H9 (cell line): ENCODE measurements around the gene SS18L1. TPM values are rescaled to one million over a fixed set of nuclear protein-coding genes. Genes with fewer than 3 reads are reported as not detected.

ENCODE experiments used
- DNase-seq: peaks from one replicate; pipeline ENCODE4 v3.0.0-alpha.2; 2017
- H2AFZ ChIP-seq: one replicate; pipeline ENCODE4 v1.6.1; 2013; ENCODE audit warnings: mild to moderate bottlenecking, low read length, control low read depth, moderate library complexity
- H2AK5ac ChIP-seq: 2 replicates; pipeline ENCODE4 v1.6.1; 2013; ENCODE audit warnings: low read length, control low read depth, mixed read lengths; ENCODE audit not compliant: insufficient read length
- H2BK120ac ChIP-seq: one replicate; pipeline ENCODE4 v1.6.1; 2013; ENCODE audit warnings: low read depth, mild to moderate bottlenecking, low read length, control low read depth, inconsistent platforms; ENCODE audit not compliant: poor library complexity, severe bottlenecking
- H2BK12ac ChIP-seq: 2 replicates; pipeline ENCODE4 v1.6.1; 2013; ENCODE audit warnings: low read length, control low read depth, mixed read lengths, low read depth; ENCODE audit not compliant: insufficient read length
- H2BK15ac ChIP-seq: 2 replicates; pipeline ENCODE4 v1.6.1; 2013; ENCODE audit warnings: low read depth, low read length, control low read depth
- H2BK20ac ChIP-seq: one replicate; pipeline ENCODE4 v1.6.1; 2013; ENCODE audit warnings: low read depth, mild to moderate bottlenecking, low read length, control low read depth, inconsistent platforms; ENCODE audit not compliant: poor library complexity, severe bottlenecking
- H2BK5ac ChIP-seq: 2 replicates; pipeline ENCODE4 v1.6.1; 2013; ENCODE audit warnings: low read length, control low read depth, mixed read lengths; ENCODE audit not compliant: insufficient read length
- H3K14ac ChIP-seq: 2 replicates; pipeline ENCODE4 v1.6.1; 2013; ENCODE audit warnings: low read length, control low read depth; ENCODE audit not compliant: insufficient read depth
- H3K18ac ChIP-seq: 2 replicates; pipeline ENCODE4 v1.6.1; 2013; ENCODE audit warnings: low read depth, mild to moderate bottlenecking, mixed read lengths, low read length, control low read depth; ENCODE audit not compliant: insufficient read length
- H3K23ac ChIP-seq: 2 replicates; pipeline ENCODE4 v1.6.1; 2013; ENCODE audit warnings: low read length, control low read depth, mixed read lengths, low read depth; ENCODE audit not compliant: insufficient read length
- H3K23me2 ChIP-seq: 2 replicates; pipeline ENCODE4 v1.6.1; 2013; ENCODE audit warnings: low read depth, mild to moderate bottlenecking, mixed read lengths, low read length, control low read depth; ENCODE audit not compliant: insufficient read length, poor library complexity, severe bottlenecking
- H3K27ac ChIP-seq: 2 replicates; pipeline ENCODE4 v1.5.1; 2013; ENCODE audit warnings: low read length, control low read depth, mixed read lengths, low read depth; ENCODE audit not compliant: insufficient read length
- H3K27me3 ChIP-seq: 2 replicates; pipeline ENCODE4 v1.6.1; 2013; ENCODE audit warnings: low read length, control low read depth, inconsistent platforms; ENCODE audit not compliant: insufficient read depth
- H3K4ac ChIP-seq: 2 replicates; pipeline ENCODE4 v1.6.1; 2013; ENCODE audit warnings: low read depth, mild to moderate bottlenecking, control low read depth, inconsistent platforms, low read length, moderate library complexity
- H3K4me1 ChIP-seq: 2 replicates; pipeline ENCODE4 v1.6.1; 2013; ENCODE audit warnings: low read length, control low read depth, inconsistent platforms; ENCODE audit not compliant: insufficient read depth
- H3K4me2 ChIP-seq: 2 replicates; pipeline ENCODE4 v1.6.1; 2013; ENCODE audit warnings: low read length, control low read depth, mixed read lengths; ENCODE audit not compliant: insufficient read length, insufficient read depth
- H3K56ac ChIP-seq: 2 replicates; pipeline ENCODE4 v1.6.1; 2013; ENCODE audit warnings: low read depth, mild to moderate bottlenecking, mixed read lengths, low read length, control low read depth; ENCODE audit not compliant: insufficient read length
- H3K79me1 ChIP-seq: 2 replicates; pipeline ENCODE4 v1.6.1; 2013; ENCODE audit warnings: low read depth, mild to moderate bottlenecking, moderate library complexity, low read length, control low read depth, inconsistent platforms; ENCODE audit not compliant: insufficient read depth, poor library complexity, severe bottlenecking
- H3K79me2 ChIP-seq: 2 replicates; pipeline ENCODE4 v1.6.1; 2013; ENCODE audit warnings: low read length, control low read depth, inconsistent platforms; ENCODE audit not compliant: insufficient read depth
- H3K9ac ChIP-seq: 2 replicates; pipeline ENCODE4 v1.6.1; 2013; ENCODE audit warnings: low read length, control low read depth, mixed read lengths; ENCODE audit not compliant: insufficient read length; ENCODE audit errors: extremely low read depth
- H3K9me3 ChIP-seq: one replicate; pipeline ENCODE4 v1.6.1; 2013; ENCODE audit warnings: low read depth, low read length, inconsistent platforms; ENCODE audit not compliant: control insufficient read depth
- H3T11ph ChIP-seq: one replicate; pipeline ENCODE4 v1.6.1; 2013; ENCODE audit warnings: mild to moderate bottlenecking, low read length, control low read depth, inconsistent platforms
- H4K20me1 ChIP-seq: one replicate; pipeline ENCODE4 v1.6.1; 2013; ENCODE audit not compliant: control insufficient read depth, insufficient read length, insufficient read depth
- H4K5ac ChIP-seq: 2 replicates; pipeline ENCODE4 v1.6.1; 2013; ENCODE audit warnings: low read depth, mild to moderate bottlenecking, mixed read lengths, low read length, control low read depth; ENCODE audit not compliant: insufficient read length
- H4K8ac ChIP-seq: replicated peaks from 2 replicates; pipeline ENCODE4 v1.6.1; 2013; ENCODE audit warnings: low read length, control low read depth, mixed read lengths, low read depth; ENCODE audit not compliant: insufficient read length
- H4K91ac ChIP-seq: 2 replicates; pipeline ENCODE4 v1.6.1; 2013; ENCODE audit warnings: low read depth, mild to moderate bottlenecking, moderate library complexity, mixed read lengths, low read length, control low read depth; ENCODE audit not compliant: insufficient read length
- H3K27ac Mint-ChIP-seq, 3 experiments: 2 replicates in 2 of 3; 3 replicates in 1 of 3; pipeline ENCODE4 v1.8.0; 2020 to 2021; ENCODE audit warnings: mixed read lengths in 3 of 3, mild to moderate bottlenecking in 1 of 3, moderate library complexity in 1 of 3
- H3K27me3 Mint-ChIP-seq: 2 replicates; pipeline ENCODE4 v1.8.0; 2021; ENCODE audit warnings: low read depth, mild to moderate bottlenecking, moderate library complexity, mixed read lengths
- H3K36me3 Mint-ChIP-seq, 3 experiments: 2 replicates in 2 of 3; 3 replicates in 1 of 3; pipeline ENCODE4 v1.8.0; 2020 to 2021; ENCODE audit warnings: low read depth in 3 of 3, mixed read lengths in 3 of 3; ENCODE audit not compliant: insufficient read depth in 1 of 3
- H3K4me1 Mint-ChIP-seq, 2 experiments: 2 replicates each; pipeline ENCODE4 v1.8.0; 2020; ENCODE audit warnings: mixed read lengths in 2 of 2
- H3K4me3 Mint-ChIP-seq, 2 experiments: 2 replicates in 1 of 2; 3 replicates in 1 of 2; pipeline ENCODE4 v1.8.0; 2020 to 2021; ENCODE audit warnings: mild to moderate bottlenecking in 2 of 2, mixed read lengths in 2 of 2, moderate library complexity in 1 of 2
- H3K9me3 Mint-ChIP-seq, 2 experiments: 2 replicates in 1 of 2; 3 replicates in 1 of 2; pipeline ENCODE4 v1.8.0; 2020; ENCODE audit warnings: mild to moderate bottlenecking in 2 of 2, mixed read lengths in 2 of 2, moderate library complexity in 1 of 2
- CTCF ChIP-seq: fragments of 200-600 bp; sonication (generic); conservative IDR thresholded peaks from 3 replicates; pipeline ENCODE4 v1.8.0; 2021; ENCODE audit warnings: antibody characterized with exemption, mild to moderate bottlenecking
- WGBS: extraction: QIAGEN DNeasy Blood & Tissue Kit; methylation state at CpG from one replicate; pipeline ENCODE4 v1.1.7; 2013; ENCODE audit warnings: missing lambda C conversion rate, low lambda C conversion rate, mixed read lengths; ENCODE audit not compliant: insufficient read length; ENCODE audit errors: extremely low coverage; 5-methylcytosine and 5-hydroxymethylcytosine counted together
- total RNA-seq: library from RNA; stranded (reverse); gene quantifications from 2 replicates; pipeline ENCODE4 v1.2.1, GENCODE V29; 2021

Gene SS18L1
- total RNA-seq, 1 experiment from 2014 or later: 22.2 TPM

GRCh38 chr20:62186887-62187866 is 43.6 kb downstream of the SS18L1 start:
- no peak overlapping the region; a peak in 1 of 7 replicates for H3K27ac Mint-ChIP-seq
- no peaks in the 10 kb centered on the region; the same call in 1 of the 2 replicates for H3K27me3 Mint-ChIP-seq
- H3K79me1 ChIP-seq: no peaks in the 10 kb centered on the region
- no peak overlapping the region for H2BK12ac ChIP-seq
- H3K23me2 ChIP-seq: peaks cover 3% of the 10 kb centered on the region
- no CpG with 5 or more reads among the region's 13 CpGs for WGBS
- H4K91ac ChIP-seq: no peak overlapping the region
- H4K20me1 ChIP-seq: no peaks in the 10 kb centered on the region
- no peak overlapping the region for H3K18ac ChIP-seq
- H3K9me3 Mint-ChIP-seq: no peaks in the 10 kb centered on the region
- H2BK5ac ChIP-seq: no peak overlapping the region
- H2BK120ac ChIP-seq: no peak overlapping the region
- no peak overlapping the region for H3T11ph ChIP-seq
- no peak overlapping the region for H3K9ac ChIP-seq
- H3K4me1 Mint-ChIP-seq: peaks cover 8 to 9% of the 10 kb centered on the region in 2 experiments
- H3K23ac ChIP-seq: no peak overlapping the region
- no peak overlapping the region for H3K27ac ChIP-seq
- H4K8ac ChIP-seq: no peak overlapping the region
- H2BK20ac ChIP-seq: no peak overlapping the region
- H3K4me1 ChIP-seq: peaks cover 2% of the 10 kb centered on the region; the same call in 1 of the 2 replicates
- TF ChIP-seq CTCF: no peak
- peaks cover 4% of the 10 kb centered on the region; the same call in 1 of the 2 replicates for H3K79me2 ChIP-seq
- no peak overlapping the region for H3K4ac ChIP-seq
- H3K4me3 Mint-ChIP-seq: no peak overlapping the region; a peak in 1 of 5 replicates
- H3K4me2 ChIP-seq: no peak overlapping the region
- H4K5ac ChIP-seq: no peak overlapping the region
- no peaks in the 10 kb centered on the region for H3K9me3 ChIP-seq
- H2AK5ac ChIP-seq: no peak overlapping the region
- H3K27me3 ChIP-seq: no peaks in the 10 kb centered on the region
- peaks cover 0 to 3% (median 0%) of the 10 kb centered on the region in 3 experiments; a peak in 1 of 7 replicates for H3K36me3 Mint-ChIP-seq
- H2AFZ ChIP-seq: no peak overlapping the region
- no peak overlapping the region for H3K56ac ChIP-seq
- no peak overlapping the region for H2BK15ac ChIP-seq
- no peak overlapping the region for H3K14ac ChIP-seq
- no peak for DNase-seq
